ENCODE measurements around the gene ALKBH5. TPM values are rescaled to one million over a fixed set of nuclear protein-coding genes. Genes with fewer than 3 reads are reported as not detected.
"Not testable (repeated sequence)": the region's sequence is repeated elsewhere in the genome, so short reads cannot be mapped to it uniquely, and the experiment has no call there.

ALKBH5 gene
- total RNA-seq, 2 donors from 2014 or later, result 161 to 255 TPM

GRCh38 chr17:18208092-18208491 lies 24.5 kb downstream of the ALKBH5 start:
- Mint-ChIP-seq H3K9me3 (no peaks in the 10 kb centered on the region), H3K4me1 (no peaks in the 10 kb centered on the region), H3K4me3 (no peak overlapping the region), H3K36me3 (ENCODE audit: low read depth) (peaks cover 78% of the 10 kb centered on the region), H3K27ac (no peak overlapping the region), H3K27me3 (no peaks in the 10 kb centered on the region)
- ATAC-seq (replicated peaks), result no peak

- H3K4me3 Mint-ChIP-seq, result no peak overlapping the region
- peaks cover 23% of the 10 kb centered on the region for H3K36me3 Mint-ChIP-seq (ENCODE audit: low read depth)
- H3K9me3 Mint-ChIP-seq, result no peaks in the 10 kb centered on the region
- H3K27me3 Mint-ChIP-seq, result no peaks in the 10 kb centered on the region
- ATAC-seq (replicated peaks), result no peak
- H3K4me1 Mint-ChIP-seq, result no peaks in the 10 kb centered on the region
- H3K27ac Mint-ChIP-seq, result no peak overlapping the region
Measured at GRCh38 chr17:18213666-18214270, 30.1 kb downstream of the ALKBH5 start.

GRCh38 chr17:18216906-18217305 lies 33.3 kb downstream of the ALKBH5 start:
- H3K36me3 Mint-ChIP-seq (ENCODE audit: low read depth); H3K4me1 Mint-ChIP-seq; H3K27me3 Mint-ChIP-seq; H3K9me3 Mint-ChIP-seq; ATAC-seq (replicated peaks); H3K27ac Mint-ChIP-seq; H3K4me3 Mint-ChIP-seq: not testable (repeated sequence)

GRCh38 chr17:18217412-18218015 lies 33.9 kb downstream of the ALKBH5 start:
- no peaks in the 10 kb centered on the region for H3K36me3 Mint-ChIP-seq (ENCODE audit: low read depth)
- H3K4me1 Mint-ChIP-seq, result no peaks in the 10 kb centered on the region
- peak; percentile 83 for ATAC-seq (replicated peaks)
- no peaks in the 10 kb centered on the region for H3K9me3 Mint-ChIP-seq
- no peaks in the 10 kb centered on the region for H3K27me3 Mint-ChIP-seq
- peak overlapping the region; percentile 41 for H3K27ac Mint-ChIP-seq
- no peak overlapping the region for H3K4me3 Mint-ChIP-seq

GRCh38 chr17:18218756-18219415 lies 35.3 kb downstream of the ALKBH5 start:
- H3K36me3 Mint-ChIP-seq (ENCODE audit: low read depth), result no peaks in the 10 kb centered on the region
- no peak for ATAC-seq (replicated peaks)
- H3K27ac Mint-ChIP-seq, result no peak overlapping the region
- H3K9me3 Mint-ChIP-seq, result no peaks in the 10 kb centered on the region
- H3K4me1 Mint-ChIP-seq, result no peaks in the 10 kb centered on the region
- H3K4me3 Mint-ChIP-seq, result no peak overlapping the region
- H3K27me3 Mint-ChIP-seq, result no peaks in the 10 kb centered on the region

- Mint-ChIP-seq H3K9me3 (no peaks in the 10 kb centered on the region), H3K27ac (no peak overlapping the region), H3K27me3 (no peaks in the 10 kb centered on the region), H3K36me3 (ENCODE audit: low read depth) (no peaks in the 10 kb centered on the region), H3K4me3 (no peak overlapping the region), H3K4me1 (peaks cover 19% of the 10 kb centered on the region)
- ATAC-seq (replicated peaks), result no peak
Measured at GRCh38 chr17:18224053-18224386, 40.4 kb downstream of the ALKBH5 start.

- ATAC-seq (replicated peaks), result no peak
- H3K27ac Mint-ChIP-seq, result no peak overlapping the region
- H3K27me3 Mint-ChIP-seq, result no peaks in the 10 kb centered on the region
Measured at GRCh38 chr17:18224387-18225120, 40.9 kb downstream of the ALKBH5 start.

GRCh38 chr17:18225121-18225641 lies 41.6 kb downstream of the ALKBH5 start, which contains the start of gene LLGL1:
Gene LLGL1 (plus strand): TSS chr17:18225635. CDS start chr17:18225683, 48 bp downstream.
- peaks cover 19% of the 10 kb centered on the region for H3K4me1 Mint-ChIP-seq
- H3K4me3 Mint-ChIP-seq, result peak within 1 kb of the TSS; percentile 92
- no peaks in the 10 kb centered on the region for H3K36me3 Mint-ChIP-seq (ENCODE audit: low read depth)
- H3K27me3 Mint-ChIP-seq, result no peaks in the 10 kb centered on the region
- peak; percentile 96 for ATAC-seq (replicated peaks)
- H3K27ac Mint-ChIP-seq, result peak within 1 kb of the TSS; percentile 93
- no peaks in the 10 kb centered on the region for H3K9me3 Mint-ChIP-seq

More at GRCh38 chr17:18224387-18225120, 40.9 kb downstream of the ALKBH5 start:
- Mint-ChIP-seq H3K4me3 (peak overlapping the region; percentile 77), H3K9me3 (no peaks in the 10 kb centered on the region), H3K4me1 (peaks cover 19% of the 10 kb centered on the region), H3K36me3 (ENCODE audit: low read depth) (no peaks in the 10 kb centered on the region)

- Mint-ChIP-seq H3K9me3 (no peaks in the 10 kb centered on the region), H3K36me3 (ENCODE audit: low read depth) (no peaks in the 10 kb centered on the region), H3K27ac (peak overlapping the region; percentile 93), H3K4me3 (peak overlapping the region; percentile 92), H3K27me3 (no peaks in the 10 kb centered on the region), H3K4me1 (peaks cover 19% of the 10 kb centered on the region)
- peak; percentile 37 for ATAC-seq (replicated peaks)
Measured at GRCh38 chr17:18225642-18226283, 42.1 kb downstream of the ALKBH5 start.

GRCh38 chr17:18226284-18226945 lies 42.8 kb downstream of the ALKBH5 start:
- Mint-ChIP-seq H3K27ac (peak overlapping the region; percentile 93), H3K4me1 (peaks cover 19% of the 10 kb centered on the region), H3K4me3 (peak overlapping the region; percentile 92), H3K9me3 (no peaks in the 10 kb centered on the region), H3K36me3 (ENCODE audit: low read depth) (no peaks in the 10 kb centered on the region), H3K27me3 (no peaks in the 10 kb centered on the region)
- ATAC-seq (replicated peaks), result no peak

GRCh38 chr17:18227635-18228034 lies 44.0 kb downstream of the ALKBH5 start:
- Mint-ChIP-seq H3K27me3 (no peaks in the 10 kb centered on the region), H3K9me3 (no peaks in the 10 kb centered on the region)

GRCh38 chr17:18228176-18228682 lies 44.6 kb downstream of the ALKBH5 start:
- H3K9me3 Mint-ChIP-seq, result no peaks in the 10 kb centered on the region
- peaks cover 19% of the 10 kb centered on the region for H3K4me1 Mint-ChIP-seq
- no peak for ATAC-seq (replicated peaks)
- H3K4me3 Mint-ChIP-seq, result no peak overlapping the region
- H3K36me3 Mint-ChIP-seq (ENCODE audit: low read depth), result no peaks in the 10 kb centered on the region
- peak overlapping the region; percentile 12 for H3K27ac Mint-ChIP-seq
- no peaks in the 10 kb centered on the region for H3K27me3 Mint-ChIP-seq

More at GRCh38 chr17:18227635-18228034, 44.0 kb downstream of the ALKBH5 start:
- Mint-ChIP-seq H3K4me3 (no peak overlapping the region), H3K4me1 (peaks cover 19% of the 10 kb centered on the region), H3K36me3 (ENCODE audit: low read depth) (no peaks in the 10 kb centered on the region), H3K27ac (peak overlapping the region; percentile 12)
- ATAC-seq (replicated peaks), result no peak

GRCh38 chr17:18229254-18229653 lies 45.6 kb downstream of the ALKBH5 start:
- H3K9me3 Mint-ChIP-seq, result no peaks in the 10 kb centered on the region
- no peaks in the 10 kb centered on the region for H3K27me3 Mint-ChIP-seq
- H3K36me3 Mint-ChIP-seq (ENCODE audit: low read depth), result no peaks in the 10 kb centered on the region
- no peak overlapping the region for H3K27ac Mint-ChIP-seq
- no peak for ATAC-seq (replicated peaks)
- H3K4me3 Mint-ChIP-seq, result no peak overlapping the region
- H3K4me1 Mint-ChIP-seq, result peaks cover 19% of the 10 kb centered on the region
